GM18499 (cell line): ENCODE measurements around the gene IL16.

Source experiments
- ATAC-seq: cut with Tn5 transposase; IDR thresholded peaks from one replicate; pipeline ENCODE4 v1.9.1; 2021; ENCODE audit warnings: moderate number of reproducible peaks; ENCODE audit not compliant: insufficient read depth, unreplicated experiment

Gene IL16

DNA sequence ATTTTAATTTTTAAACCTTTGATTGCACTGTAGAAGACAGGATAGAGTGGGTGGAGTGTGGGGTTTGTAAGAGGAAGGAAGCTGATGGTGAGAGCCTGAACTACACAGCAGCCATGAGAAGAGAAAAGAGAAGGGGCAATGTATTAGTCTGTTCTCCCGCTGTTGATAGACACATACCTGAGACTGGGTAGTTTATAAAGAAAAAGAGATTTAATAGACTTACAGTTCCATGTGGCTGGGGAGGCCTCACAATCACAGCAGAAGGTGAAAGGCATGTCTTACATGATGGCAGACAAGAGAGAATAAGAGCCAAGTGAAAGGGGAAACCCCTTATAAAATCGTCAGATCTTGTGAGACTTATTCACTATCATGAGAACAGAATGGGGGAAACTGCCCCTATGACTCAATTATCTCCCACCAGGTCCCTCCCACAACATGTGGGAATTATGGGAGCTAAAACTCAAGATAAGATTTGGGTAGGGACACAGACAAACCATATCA is 90.0 kb downstream of the IL16 start:
- ATAC-seq, result no peak

GRCh38 chr15:81288040-81288439 is 91.4 kb downstream of the IL16 start:
- no peak for ATAC-seq

GRCh38 chr15:81288616-81289015 is 91.9 kb downstream of the IL16 start:
- ATAC-seq, result no peak

- ATAC-seq, result no peak
These were observed 93.2 kb downstream of the IL16 start for GRCh38 chr15:81289910-81290309.

- no peak for ATAC-seq
These were observed 95.3 kb downstream of the IL16 start for GRCh38 chr15:81291916-81292522.

DNA sequence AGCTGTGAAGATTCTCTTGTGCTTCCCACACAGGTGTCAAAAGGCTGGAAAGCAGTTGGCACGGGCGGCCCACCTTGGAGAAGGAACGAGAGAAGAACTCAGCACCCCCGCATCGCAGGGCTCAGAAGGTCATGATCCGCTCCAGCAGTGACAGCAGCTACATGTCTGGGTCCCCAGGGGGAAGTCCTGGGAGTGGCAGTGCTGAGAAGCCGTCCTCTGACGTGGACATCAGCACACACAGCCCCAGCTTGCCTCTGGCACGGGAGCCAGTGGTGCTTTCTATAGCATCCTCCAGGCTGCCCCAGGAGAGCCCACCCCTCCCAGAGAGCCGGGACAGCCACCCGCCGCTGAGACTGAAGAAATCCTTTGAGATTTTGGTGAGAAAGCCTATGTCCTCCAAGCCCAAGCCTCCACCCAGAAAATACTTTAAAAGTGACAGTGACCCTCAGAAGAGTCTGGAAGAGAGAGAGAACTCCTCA is 95.9 kb downstream of the IL16 start:
- ATAC-seq, result peak; percentile 21

DNA sequence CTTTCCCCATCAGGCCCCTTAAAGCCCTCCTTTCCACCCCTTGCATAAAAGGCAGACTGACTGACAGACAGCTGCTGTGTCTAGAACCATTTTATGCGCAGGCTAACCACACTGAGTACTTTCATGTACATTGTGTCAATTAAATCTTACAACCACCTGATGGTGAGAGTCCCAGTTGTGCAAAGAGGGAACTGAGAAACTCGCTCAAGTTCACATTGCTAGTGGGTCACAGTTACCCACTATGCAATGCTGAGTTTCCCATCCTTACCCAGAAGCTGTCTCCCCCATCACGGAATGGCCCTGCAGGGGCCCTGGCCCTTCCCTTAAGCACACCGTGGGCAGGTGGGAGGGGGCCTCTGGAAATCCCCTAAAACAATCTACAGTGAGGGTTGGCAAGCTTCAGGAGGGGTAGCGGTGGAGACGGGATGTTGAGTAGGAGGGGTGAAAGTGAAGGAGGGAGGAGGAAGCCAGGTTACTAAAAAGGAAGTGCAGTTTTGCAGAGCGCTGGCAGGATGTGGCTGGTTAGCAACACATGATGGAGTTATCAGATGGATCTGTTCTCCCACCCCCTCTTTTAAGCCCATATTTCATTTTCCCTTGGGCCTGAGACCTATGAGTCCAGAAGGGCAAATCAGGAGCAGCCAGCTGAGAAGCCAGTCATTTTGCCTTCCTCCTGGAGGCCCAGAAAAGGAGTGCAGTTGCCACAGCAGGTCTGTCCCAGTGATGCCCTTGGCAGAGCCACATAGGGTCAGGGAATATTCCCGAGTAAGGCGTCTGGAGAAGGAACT is 97.2 kb downstream of the IL16 start:
- ATAC-seq, result peak; percentile 56

DNA sequence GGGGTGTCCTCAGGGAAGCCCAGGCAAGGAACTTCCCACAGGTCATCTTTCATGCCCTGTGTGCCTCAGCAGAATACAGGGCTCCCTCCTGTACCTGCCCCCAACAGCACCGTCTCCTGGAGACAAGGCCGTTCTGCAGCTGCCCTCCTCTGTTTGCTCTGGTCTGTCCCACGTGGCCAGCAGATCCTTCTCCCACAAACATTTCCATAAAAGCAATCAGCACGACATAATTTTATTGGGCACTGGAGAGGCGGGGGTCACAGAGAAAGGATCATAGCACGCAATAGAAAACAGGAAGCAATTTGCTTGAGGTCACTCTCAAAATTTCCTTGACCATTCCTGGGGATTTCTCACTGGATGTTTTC is 97.8 kb downstream of the IL16 start:
- ATAC-seq, result no peak

GRCh38 chr15:81295486-81296121 is 98.9 kb downstream of the IL16 start:
- ATAC-seq, result no peak

DNA sequence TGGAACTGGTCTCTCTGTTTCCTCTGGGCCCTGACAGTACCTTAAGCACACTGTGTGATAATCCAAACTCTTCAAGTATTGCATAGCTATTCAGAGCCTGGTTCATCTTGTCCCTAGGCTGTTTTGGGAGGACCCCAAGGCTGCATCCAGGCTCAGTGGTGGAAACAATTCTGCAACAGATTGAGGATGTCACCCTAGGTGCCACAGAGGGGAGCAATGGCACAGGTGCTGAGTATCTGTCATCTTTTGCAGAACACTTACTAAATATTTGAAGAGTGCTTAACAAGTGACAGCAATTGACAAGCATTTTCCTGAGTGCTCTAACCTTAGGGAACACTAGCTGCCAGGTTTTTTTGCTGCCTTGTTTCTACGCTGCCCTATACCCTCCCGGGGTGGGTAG is 99.5 kb downstream of the IL16 start:
- no peak for ATAC-seq

DNA sequence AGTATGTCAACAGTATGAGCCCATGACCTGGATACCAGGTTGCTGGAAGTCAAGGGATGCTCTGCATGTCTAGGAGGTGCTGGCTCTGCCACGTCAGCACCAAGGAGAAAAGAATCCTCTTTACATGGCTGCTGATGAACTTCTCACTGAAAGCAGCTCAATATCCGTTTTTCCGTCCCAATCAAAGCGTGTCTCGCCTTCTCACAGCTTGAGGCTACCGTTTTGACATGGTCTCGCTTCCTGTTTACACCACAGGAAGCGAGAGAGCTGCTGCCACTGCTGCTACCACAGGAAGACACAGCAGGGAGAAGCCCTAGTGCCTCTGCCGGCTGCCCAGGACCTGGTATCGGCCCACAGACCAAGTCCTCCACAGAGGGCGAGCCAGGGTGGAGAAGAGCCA is 100.0 kb downstream of the IL16 start:
- ATAC-seq, result peak; percentile 23

DNA sequence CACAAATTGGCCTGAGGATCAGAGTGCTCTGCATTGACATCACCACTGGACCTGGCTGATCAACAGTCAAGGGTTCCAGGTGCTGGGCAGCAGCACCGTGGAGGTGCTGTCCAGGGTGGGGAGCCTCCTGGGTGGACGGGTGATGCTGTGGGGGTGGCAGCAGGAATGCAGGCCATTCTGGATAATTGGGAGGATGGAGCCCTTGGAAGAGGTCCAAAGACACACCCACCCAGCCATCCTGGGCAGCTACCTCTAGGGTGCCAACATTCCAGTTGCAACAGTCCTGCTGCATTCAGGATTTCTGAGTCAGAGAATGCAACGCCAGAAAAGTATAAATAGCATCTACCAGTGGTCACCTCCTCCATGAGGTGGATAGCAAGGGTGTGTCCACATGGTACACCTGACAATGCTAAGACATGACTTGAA is 100.5 kb downstream of the IL16 start:
- no peak for ATAC-seq

DNA sequence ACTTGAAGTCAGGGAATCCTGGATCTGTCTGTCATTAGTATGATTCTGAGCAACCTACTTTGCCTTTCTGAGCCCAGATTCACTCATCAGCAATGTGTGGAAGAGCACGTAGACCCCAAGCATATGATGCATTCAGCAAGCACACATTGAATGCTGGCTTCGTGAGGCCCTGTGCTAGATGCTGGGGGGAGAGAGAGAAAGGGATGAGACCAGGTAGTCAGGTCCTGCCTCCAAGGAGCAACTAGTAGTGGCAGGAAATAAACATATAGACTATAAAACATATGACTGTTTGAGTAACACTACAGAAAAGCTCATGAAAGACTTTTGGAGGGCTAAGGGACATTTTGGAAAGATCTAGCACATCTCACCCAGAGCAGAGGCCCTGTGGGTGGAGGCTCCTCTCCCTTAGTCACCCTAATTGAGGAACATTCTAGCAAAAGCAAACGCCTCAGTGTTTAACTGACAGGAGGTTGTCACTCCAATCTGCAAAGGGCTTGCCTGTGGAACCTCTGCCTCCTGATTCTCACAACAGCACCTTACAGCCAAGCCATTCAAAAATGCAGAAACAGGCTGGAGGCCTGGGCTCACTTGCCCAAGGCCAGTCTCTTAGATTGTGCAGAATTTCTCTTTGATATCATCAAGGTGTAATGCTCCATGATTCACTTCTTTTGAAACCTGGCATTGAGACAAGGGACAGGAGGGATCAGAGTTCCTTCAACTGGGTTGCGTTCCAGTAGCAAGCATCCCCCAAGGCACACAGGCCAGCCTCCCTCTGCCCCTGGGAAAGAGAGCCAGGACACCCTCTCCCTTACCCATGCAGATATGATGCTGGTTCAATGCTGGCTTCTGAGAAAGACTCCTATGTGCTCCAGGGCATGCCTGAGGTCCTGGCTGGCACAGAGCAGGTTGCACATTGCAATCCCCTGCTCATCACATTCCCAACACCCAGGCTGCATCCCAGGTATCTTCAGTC is 101.2 kb downstream of the IL16 start:
- no peak for ATAC-seq

- ATAC-seq, result no peak
These were observed 101.9 kb downstream of the IL16 start for GRCh38 chr15:81298611-81299010.

- ATAC-seq, result no peak
These were observed 102.5 kb downstream of the IL16 start for GRCh38 chr15:81299156-81299555.

GRCh38 chr15:81299630-81300273 is 103.1 kb downstream of the IL16 start:
- no peak for ATAC-seq

DNA sequence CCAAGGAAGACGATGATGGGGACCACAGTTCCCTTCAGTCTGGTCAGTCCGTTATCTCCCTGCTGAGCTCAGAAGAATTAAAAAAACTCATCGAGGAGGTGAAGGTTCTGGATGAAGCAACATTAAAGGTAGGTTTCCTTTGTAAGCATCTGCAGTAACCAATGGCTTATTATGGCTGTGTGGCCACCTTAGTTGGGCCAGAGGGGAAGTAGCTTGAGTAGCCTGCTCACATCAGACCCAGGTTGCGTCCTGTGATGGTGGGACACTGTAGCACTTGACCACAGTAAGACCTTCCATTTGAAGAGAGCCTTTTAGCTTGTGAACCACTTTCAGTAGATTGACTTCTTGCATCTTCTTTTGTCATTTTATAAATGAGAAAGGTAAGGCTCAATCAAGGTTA is 104.7 kb downstream of the IL16 start:
- ATAC-seq, result peak; percentile 2

- peak; percentile 51 for ATAC-seq
These were observed 105.2 kb downstream of the IL16 start for GRCh38 chr15:81301815-81302399.

- no peak for ATAC-seq
These were observed 106.0 kb downstream of the IL16 start for GRCh38 chr15:81302701-81303109.
